H9 (cell line): ENCODE results near the gene IGSF3. TPM values are rescaled to one million over a fixed set of nuclear protein-coding genes. Genes with fewer than 3 reads are reported as not detected.

Experiments
- DNase-seq: peaks from one replicate; pipeline ENCODE4 v3.0.0-alpha.2; 2017
- H2AFZ ChIP-seq: one replicate; pipeline ENCODE4 v1.6.1; 2013; ENCODE audit warnings: mild to moderate bottlenecking, low read length, control low read depth, moderate library complexity
- H2AK5ac ChIP-seq: 2 replicates; pipeline ENCODE4 v1.6.1; 2013; ENCODE audit warnings: low read length, control low read depth, mixed read lengths; ENCODE audit not compliant: insufficient read length
- H2BK120ac ChIP-seq: one replicate; pipeline ENCODE4 v1.6.1; 2013; ENCODE audit warnings: low read depth, mild to moderate bottlenecking, low read length, control low read depth, inconsistent platforms; ENCODE audit not compliant: poor library complexity, severe bottlenecking
- H2BK12ac ChIP-seq: 2 replicates; pipeline ENCODE4 v1.6.1; 2013; ENCODE audit warnings: low read length, control low read depth, mixed read lengths, low read depth; ENCODE audit not compliant: insufficient read length
- H2BK15ac ChIP-seq: 2 replicates; pipeline ENCODE4 v1.6.1; 2013; ENCODE audit warnings: low read depth, low read length, control low read depth
- H2BK20ac ChIP-seq: one replicate; pipeline ENCODE4 v1.6.1; 2013; ENCODE audit warnings: low read depth, mild to moderate bottlenecking, low read length, control low read depth, inconsistent platforms; ENCODE audit not compliant: poor library complexity, severe bottlenecking
- H2BK5ac ChIP-seq: 2 replicates; pipeline ENCODE4 v1.6.1; 2013; ENCODE audit warnings: low read length, control low read depth, mixed read lengths; ENCODE audit not compliant: insufficient read length
- H3K14ac ChIP-seq: 2 replicates; pipeline ENCODE4 v1.6.1; 2013; ENCODE audit warnings: low read length, control low read depth; ENCODE audit not compliant: insufficient read depth
- H3K18ac ChIP-seq: 2 replicates; pipeline ENCODE4 v1.6.1; 2013; ENCODE audit warnings: low read depth, mild to moderate bottlenecking, mixed read lengths, low read length, control low read depth; ENCODE audit not compliant: insufficient read length
- H3K23ac ChIP-seq: 2 replicates; pipeline ENCODE4 v1.6.1; 2013; ENCODE audit warnings: low read length, control low read depth, mixed read lengths, low read depth; ENCODE audit not compliant: insufficient read length
- H3K23me2 ChIP-seq: 2 replicates; pipeline ENCODE4 v1.6.1; 2013; ENCODE audit warnings: low read depth, mild to moderate bottlenecking, mixed read lengths, low read length, control low read depth; ENCODE audit not compliant: insufficient read length, poor library complexity, severe bottlenecking
- H3K27ac ChIP-seq: 2 replicates; pipeline ENCODE4 v1.5.1; 2013; ENCODE audit warnings: low read length, control low read depth, mixed read lengths, low read depth; ENCODE audit not compliant: insufficient read length
- H3K27me3 ChIP-seq: 2 replicates; pipeline ENCODE4 v1.6.1; 2013; ENCODE audit warnings: low read length, control low read depth, inconsistent platforms; ENCODE audit not compliant: insufficient read depth
- H3K4ac ChIP-seq: 2 replicates; pipeline ENCODE4 v1.6.1; 2013; ENCODE audit warnings: low read depth, mild to moderate bottlenecking, control low read depth, inconsistent platforms, low read length, moderate library complexity
- H3K4me1 ChIP-seq: 2 replicates; pipeline ENCODE4 v1.6.1; 2013; ENCODE audit warnings: low read length, control low read depth, inconsistent platforms; ENCODE audit not compliant: insufficient read depth
- H3K4me2 ChIP-seq: 2 replicates; pipeline ENCODE4 v1.6.1; 2013; ENCODE audit warnings: low read length, control low read depth, mixed read lengths; ENCODE audit not compliant: insufficient read length, insufficient read depth
- H3K56ac ChIP-seq: 2 replicates; pipeline ENCODE4 v1.6.1; 2013; ENCODE audit warnings: low read depth, mild to moderate bottlenecking, mixed read lengths, low read length, control low read depth; ENCODE audit not compliant: insufficient read length
- H3K79me1 ChIP-seq: 2 replicates; pipeline ENCODE4 v1.6.1; 2013; ENCODE audit warnings: low read depth, mild to moderate bottlenecking, moderate library complexity, low read length, control low read depth, inconsistent platforms; ENCODE audit not compliant: insufficient read depth, poor library complexity, severe bottlenecking
- H3K79me2 ChIP-seq: 2 replicates; pipeline ENCODE4 v1.6.1; 2013; ENCODE audit warnings: low read length, control low read depth, inconsistent platforms; ENCODE audit not compliant: insufficient read depth
- H3K9ac ChIP-seq: 2 replicates; pipeline ENCODE4 v1.6.1; 2013; ENCODE audit warnings: low read length, control low read depth, mixed read lengths; ENCODE audit not compliant: insufficient read length; ENCODE audit errors: extremely low read depth
- H3K9me3 ChIP-seq: one replicate; pipeline ENCODE4 v1.6.1; 2013; ENCODE audit warnings: low read depth, low read length, inconsistent platforms; ENCODE audit not compliant: control insufficient read depth
- H3T11ph ChIP-seq: one replicate; pipeline ENCODE4 v1.6.1; 2013; ENCODE audit warnings: mild to moderate bottlenecking, low read length, control low read depth, inconsistent platforms
- H4K20me1 ChIP-seq: one replicate; pipeline ENCODE4 v1.6.1; 2013; ENCODE audit not compliant: control insufficient read depth, insufficient read length, insufficient read depth
- H4K5ac ChIP-seq: 2 replicates; pipeline ENCODE4 v1.6.1; 2013; ENCODE audit warnings: low read depth, mild to moderate bottlenecking, mixed read lengths, low read length, control low read depth; ENCODE audit not compliant: insufficient read length
- H4K8ac ChIP-seq: replicated peaks from 2 replicates; pipeline ENCODE4 v1.6.1; 2013; ENCODE audit warnings: low read length, control low read depth, mixed read lengths, low read depth; ENCODE audit not compliant: insufficient read length
- H4K91ac ChIP-seq: 2 replicates; pipeline ENCODE4 v1.6.1; 2013; ENCODE audit warnings: low read depth, mild to moderate bottlenecking, moderate library complexity, mixed read lengths, low read length, control low read depth; ENCODE audit not compliant: insufficient read length
- H3K27ac Mint-ChIP-seq, 3 experiments: 2 replicates in 2 of 3; 3 replicates in 1 of 3; pipeline ENCODE4 v1.8.0; 2020 to 2021; ENCODE audit warnings: mixed read lengths in 3 of 3, mild to moderate bottlenecking in 1 of 3, moderate library complexity in 1 of 3
- H3K27me3 Mint-ChIP-seq: 2 replicates; pipeline ENCODE4 v1.8.0; 2021; ENCODE audit warnings: low read depth, mild to moderate bottlenecking, moderate library complexity, mixed read lengths
- H3K36me3 Mint-ChIP-seq, 3 experiments: 2 replicates in 2 of 3; 3 replicates in 1 of 3; pipeline ENCODE4 v1.8.0; 2020 to 2021; ENCODE audit warnings: low read depth in 3 of 3, mixed read lengths in 3 of 3; ENCODE audit not compliant: insufficient read depth in 1 of 3
- H3K4me1 Mint-ChIP-seq, 2 experiments: 2 replicates each; pipeline ENCODE4 v1.8.0; 2020; ENCODE audit warnings: mixed read lengths in 2 of 2
- H3K4me3 Mint-ChIP-seq, 2 experiments: 2 replicates in 1 of 2; 3 replicates in 1 of 2; pipeline ENCODE4 v1.8.0; 2020 to 2021; ENCODE audit warnings: mild to moderate bottlenecking in 2 of 2, mixed read lengths in 2 of 2, moderate library complexity in 1 of 2
- H3K9me3 Mint-ChIP-seq, 2 experiments: 2 replicates in 1 of 2; 3 replicates in 1 of 2; pipeline ENCODE4 v1.8.0; 2020; ENCODE audit warnings: mild to moderate bottlenecking in 2 of 2, mixed read lengths in 2 of 2, moderate library complexity in 1 of 2
- WGBS: extraction: QIAGEN DNeasy Blood & Tissue Kit; methylation state at CpG from one replicate; pipeline ENCODE4 v1.1.7; 2013; ENCODE audit warnings: missing lambda C conversion rate, low lambda C conversion rate, mixed read lengths; ENCODE audit not compliant: insufficient read length; ENCODE audit errors: extremely low coverage; 5-methylcytosine and 5-hydroxymethylcytosine counted together
- total RNA-seq: library from RNA; stranded (reverse); gene quantifications from 2 replicates; pipeline ENCODE4 v1.2.1, GENCODE V29; 2021
- TF ChIP-seq, protein P1 (sequence below): fragments of 200-600 bp; sonication (generic); conservative IDR thresholded peaks from 3 replicates; pipeline ENCODE4 v1.8.0; 2021; ENCODE audit warnings: antibody characterized with exemption, mild to moderate bottlenecking

The IGSF3 gene
- total RNA-seq, 1 experiment from 2014 or later: 19.1 TPM

DNA sequence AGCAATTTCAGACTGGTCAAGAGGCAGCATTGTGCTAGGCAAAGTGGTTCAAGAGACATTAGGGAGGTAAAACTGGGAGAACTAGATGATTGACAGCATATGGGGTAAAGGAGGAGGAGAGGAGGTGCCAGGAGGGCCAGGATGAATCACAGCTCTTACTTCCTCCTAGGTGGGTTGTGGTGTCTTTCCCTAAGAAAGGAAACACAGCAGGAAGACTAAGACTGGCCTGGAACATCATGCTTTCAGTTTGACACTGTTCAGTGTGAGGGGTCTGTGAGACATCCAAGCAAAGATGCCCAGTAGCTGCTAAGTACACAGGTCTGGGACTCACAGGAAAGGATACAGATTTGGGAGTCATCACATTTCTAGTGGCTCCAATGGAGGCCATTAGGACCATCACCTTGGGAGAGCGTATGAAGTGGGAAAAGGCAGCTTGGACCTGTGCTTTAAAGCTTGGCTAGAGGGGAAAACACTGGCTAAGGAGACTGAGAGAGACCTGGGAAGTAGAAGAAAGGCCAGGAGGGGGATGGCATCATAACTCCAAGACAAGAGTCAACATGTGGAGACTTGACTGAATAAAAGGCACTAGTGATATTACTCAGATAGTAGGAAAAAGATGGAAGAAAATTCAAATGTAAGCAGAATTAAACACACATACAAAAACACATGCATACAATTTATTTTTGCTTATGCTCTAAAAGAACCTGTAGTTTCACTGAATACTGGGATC is 114.0 kb downstream of the IGSF3 start:
- Histone ChIP-seq H2BK20ac (no peak overlapping the region), H3T11ph (no peak overlapping the region), H3K27me3 (no peaks in the 10 kb centered on the region), H4K8ac (no peak overlapping the region), H4K91ac (no peak overlapping the region), H3K79me1 (no peaks in the 10 kb centered on the region), H3K23me2 (no peaks in the 10 kb centered on the region), H2BK120ac (no peak overlapping the region), H4K20me1 (no peaks in the 10 kb centered on the region), H3K4me1 (peaks cover 6% of the 10 kb centered on the region; the same call in 1 of the 2 replicates), H4K5ac (no peak overlapping the region), H2AFZ (no peak overlapping the region), H2BK5ac (no peak overlapping the region), H3K27ac (no peak overlapping the region), H3K4me2 (no peak overlapping the region), H2AK5ac (no peak overlapping the region), H2BK15ac (no peak overlapping the region), H2BK12ac (no peak overlapping the region), H3K23ac (no peak overlapping the region), H3K4ac (no peak overlapping the region), H3K79me2 (no peaks in the 10 kb centered on the region), H3K18ac (no peak overlapping the region), H3K9ac (no peak overlapping the region), H3K9me3 (no peaks in the 10 kb centered on the region), H3K14ac (no peak overlapping the region), H3K56ac (no peak overlapping the region)
- H3K4me3 Mint-ChIP-seq: 0 out of 5 replicates have a peak overlapping the region, but pooled peaks of 1 of the 2 experiments have one; percentile 15
- no peaks in the 10 kb centered on the region for H3K36me3 Mint-ChIP-seq
- DNase-seq: no peak
- H3K27ac Mint-ChIP-seq: peak overlapping the region in 2 of 3 experiments; percentile 14 to 52; a peak in 4 of 7 replicates
- peaks cover 8 to 11% of the 10 kb centered on the region in 2 experiments for H3K4me1 Mint-ChIP-seq
- no peaks in the 10 kb centered on the region for H3K27me3 Mint-ChIP-seq
- H3K9me3 Mint-ChIP-seq: no peaks in the 10 kb centered on the region
- no CpG with 5 or more reads among the region's 1 CpG for WGBS
- TF ChIP-seq, protein P1, sequence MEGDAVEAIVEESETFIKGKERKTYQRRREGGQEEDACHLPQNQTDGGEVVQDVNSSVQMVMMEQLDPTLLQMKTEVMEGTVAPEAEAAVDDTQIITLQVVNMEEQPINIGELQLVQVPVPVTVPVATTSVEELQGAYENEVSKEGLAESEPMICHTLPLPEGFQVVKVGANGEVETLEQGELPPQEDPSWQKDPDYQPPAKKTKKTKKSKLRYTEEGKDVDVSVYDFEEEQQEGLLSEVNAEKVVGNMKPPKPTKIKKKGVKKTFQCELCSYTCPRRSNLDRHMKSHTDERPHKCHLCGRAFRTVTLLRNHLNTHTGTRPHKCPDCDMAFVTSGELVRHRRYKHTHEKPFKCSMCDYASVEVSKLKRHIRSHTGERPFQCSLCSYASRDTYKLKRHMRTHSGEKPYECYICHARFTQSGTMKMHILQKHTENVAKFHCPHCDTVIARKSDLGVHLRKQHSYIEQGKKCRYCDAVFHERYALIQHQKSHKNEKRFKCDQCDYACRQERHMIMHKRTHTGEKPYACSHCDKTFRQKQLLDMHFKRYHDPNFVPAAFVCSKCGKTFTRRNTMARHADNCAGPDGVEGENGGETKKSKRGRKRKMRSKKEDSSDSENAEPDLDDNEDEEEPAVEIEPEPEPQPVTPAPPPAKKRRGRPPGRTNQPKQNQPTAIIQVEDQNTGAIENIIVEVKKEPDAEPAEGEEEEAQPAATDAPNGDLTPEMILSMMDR: no peak
